HCT116 (cell line): ENCODE results near the gene TLE6. TPM values are rescaled to one million over a fixed set of nuclear protein-coding genes. Genes with fewer than 3 reads are reported as not detected.

ENCODE experiments used
- ATAC-seq: fragments of 200-7000 bp; cut with Tn5 transposase; 2 replicates; pipeline ENCODE4 v1.9.1; 2020; ENCODE audit warnings: mild to moderate bottlenecking, moderate library complexity
- BruUV-seq: library from RNA; stranded (reverse); fragments of 400-500 nt; replicated peaks from 2 replicates; lab custom pipeline; 2021; lab: Mats Ljungman, UMichigan
- CTCF ChIA-PET: fragments of 300-600 bp; sonication (Branson Sonifier 250); formaldehyde crosslinking; loops from one replicate; lab custom pipeline; 2021; ENCODE audit warnings: antibody characterized with exemption; lab: Charles Lee
- POLR2A ChIA-PET: fragments of 300-600, 350-600 bp; sonication (Branson Sonifier 250); formaldehyde crosslinking; loops from one replicate; lab custom pipeline; 2021; ENCODE audit warnings: antibody characterized with exemption; lab: Charles Lee
- RAD21 ChIA-PET, 2 experiments: fragments of 300-600 bp; sonication (Branson Sonifier 250); formaldehyde crosslinking; loops; one replicate each; lab custom pipeline; 2023; ENCODE audit warnings: low total read pairs in 2 of 2; ENCODE audit not compliant: uncharacterized antibody in 2 of 2, unreplicated experiment in 2 of 2, low non-redundant PET in 1 of 2; lab: Charles Lee
- DNase-seq: peaks from one replicate; pipeline ENCODE4 v3.0.0-alpha.2; 2010; ENCODE audit warnings: low read depth, low spot score
- H2AFZ ChIP-seq: fragments of 200-600 bp; shearing (Covaris generic), sonication (generic); 2 replicates; pipeline ENCODE4 v1.6.1; 2017; ENCODE audit warnings: low read depth, mixed run types, mixed read lengths, antibody characterized with exemption, low read length; ENCODE audit not compliant: poor library complexity, severe bottlenecking
- H3K27ac ChIP-seq: 2 replicates; pipeline ENCODE4 v1.5.1; 2012; ENCODE audit warnings: low read depth, low read length
- H3K27me3 ChIP-seq: fragments of 200-600 bp; sonication (generic); 2 replicates; pipeline ENCODE4 v1.6.1; 2016; ENCODE audit warnings: mixed run types, low read length, mixed read lengths; ENCODE audit not compliant: insufficient read depth
- H3K36me3 ChIP-seq, 2 experiments: fragments of 200-500 bp in 1 of 2; fragments of 200-600 bp in 1 of 2; sonication (Bioruptor generic) in 1 of 2; sonication (generic) in 1 of 2; 2 replicates each; pipeline versions ENCODE4 v1.5.1 to v1.6.1; 2014 to 2016; ENCODE audit warnings: low read length in 2 of 2, inconsistent platforms in 1 of 2, mixed read lengths in 1 of 2, mixed run types in 1 of 2; ENCODE audit not compliant: insufficient read depth in 2 of 2, control insufficient read depth in 1 of 2
- H3K4me1 ChIP-seq, 2 experiments: fragments of 200-600 bp in 1 of 2; sonication (generic) in 1 of 2; 2 replicates each; pipeline versions ENCODE4 v1.5.1 to v1.6.1; 2012 to 2017; ENCODE audit warnings: low read length in 2 of 2, inconsistent platforms in 1 of 2, mild to moderate bottlenecking in 1 of 2, mixed read lengths in 1 of 2, mixed run types in 1 of 2, moderate library complexity in 1 of 2; ENCODE audit not compliant: insufficient read depth in 2 of 2, control insufficient read depth in 1 of 2
- H3K4me2 ChIP-seq: fragments of 200-600 bp; sonication (generic); 2 replicates; pipeline ENCODE4 v1.6.1; 2017; ENCODE audit warnings: mixed run types, low read length, mixed read lengths
- H3K4me3 ChIP-seq, 2 experiments: fragments of 200-600 bp in 1 of 2; sonication (generic) in 1 of 2; replicated peaks in 1 of 2; 2 replicates each; pipeline ENCODE4 v1.5.1; 2011 to 2016; ENCODE audit warnings: low read length in 2 of 2, control low read depth in 1 of 2, low read depth in 1 of 2, mild to moderate bottlenecking in 1 of 2, mixed read lengths in 1 of 2, mixed run types in 1 of 2
- H3K79me2 ChIP-seq: fragments of 200-600 bp; sonication (generic); 2 replicates; pipeline ENCODE4 v1.6.1; 2017; ENCODE audit warnings: mild to moderate bottlenecking, mixed run types, low read length, moderate library complexity, mixed read lengths; ENCODE audit not compliant: insufficient read depth
- H3K9ac ChIP-seq: fragments of 200-600 bp; sonication (generic); 2 replicates; pipeline ENCODE4 v1.6.1; 2016; ENCODE audit warnings: low read length, mixed read lengths
- H3K9me2 ChIP-seq: fragments of 200-600 bp; sonication (generic), shearing (Covaris generic); 2 replicates; pipeline ENCODE4 v1.6.1; 2017; ENCODE audit warnings: mixed run types, mild to moderate bottlenecking, moderate library complexity; ENCODE audit not compliant: insufficient read depth
- H3K9me3 ChIP-seq, 2 experiments: fragments of 200-500 bp in 1 of 2; fragments of 200-600 bp in 1 of 2; sonication (Bioruptor generic) in 1 of 2; sonication (generic) in 1 of 2; 2 replicates each; pipeline ENCODE4 v1.6.1; 2014 to 2017; ENCODE audit warnings: low read length in 2 of 2, mixed read lengths in 2 of 2, inconsistent platforms in 1 of 2, low read depth in 1 of 2, mild to moderate bottlenecking in 1 of 2, mixed run types in 1 of 2, moderate library complexity in 1 of 2; ENCODE audit not compliant: control insufficient read depth in 1 of 2, insufficient read depth in 1 of 2
- H4K20me1 ChIP-seq: fragments of 200-600 bp; sonication (generic), shearing (Covaris generic); 2 replicates; pipeline ENCODE4 v1.6.1; 2017; ENCODE audit warnings: mixed run types, mild to moderate bottlenecking, moderate library complexity; ENCODE audit not compliant: insufficient read depth
- ATF3 ChIP-seq: IDR thresholded peaks from 2 replicates; pipeline ENCODE4 v1.6.1; 2012
- ELF1 ChIP-seq: IDR thresholded peaks from 2 replicates; pipeline ENCODE4 v1.6.1; 2012; ENCODE audit warnings: low read depth, borderline replicate concordance
- EZH2 ChIP-seq: fragments of 200-600 bp; sonication (generic); IDR thresholded peaks from 2 replicates; pipeline ENCODE4 v1.6.1; 2017; ENCODE audit warnings: antibody characterized with exemption, mixed run types
- EZH2phosphoT487 ChIP-seq: fragments of 200-600 bp; IDR thresholded peaks from 2 replicates; pipeline ENCODE4 v1.6.1; 2018; ENCODE audit warnings: antibody characterized with exemption, borderline replicate concordance
- JUND ChIP-seq: IDR thresholded peaks from 2 replicates; pipeline ENCODE4 v1.6.1; 2012
- RAD21 ChIP-seq: IDR thresholded peaks from 2 replicates; pipeline ENCODE4 v1.6.1; 2012; ENCODE audit warnings: low read depth, mild to moderate bottlenecking
- REST ChIP-seq: IDR thresholded peaks from 2 replicates; pipeline ENCODE4 v1.6.1; 2012; ENCODE audit warnings: low read depth
- SIN3A ChIP-seq: IDR thresholded peaks from 2 replicates; pipeline ENCODE4 v1.6.1; 2012; ENCODE audit warnings: low read depth
- TCF7L2 ChIP-seq: IDR thresholded peaks from 2 replicates; pipeline ENCODE4 v1.7.0; 2011; ENCODE audit warnings: borderline replicate concordance, inconsistent platforms; ENCODE audit not compliant: insufficient read depth, insufficient read length; ENCODE audit errors: extremely low read depth
- YY1 ChIP-seq: IDR thresholded peaks from 2 replicates; pipeline ENCODE4 v1.6.1; 2011; ENCODE audit warnings: low read length, low read depth, moderate library complexity, mild to moderate bottlenecking; ENCODE audit not compliant: insufficient replicate concordance; ENCODE audit errors: extremely low read depth
- ZBTB33 ChIP-seq: IDR thresholded peaks from 2 replicates; pipeline ENCODE4 v1.6.1; 2011; ENCODE audit warnings: mild to moderate bottlenecking, low read length, moderate library complexity; ENCODE audit not compliant: insufficient replicate concordance; ENCODE audit errors: extremely low read depth
- ZNF274 ChIP-seq: fragments of 200-500 bp; sonication (Bioruptor generic); IDR thresholded peaks from 2 replicates; pipeline ENCODE4 v1.6.1; 2014; ENCODE audit warnings: mild to moderate bottlenecking, low read depth, low read length, inconsistent platforms
- intact Hi-C: fragments of 100-400 bp; cut with micrococcal nuclease; formaldehyde crosslinking; loops from 2 replicates; pipeline ENCODE4 v1.10.0; 2022
- total RNA-seq: library from RNA; stranded (reverse); gene quantifications from one replicate; pipeline ENCODE4 v1.2.1, GENCODE V29; 2021; ENCODE audit not compliant: unreplicated experiment

The TLE6 gene
- total RNA-seq, 1 experiment from 2014 or later, result 10.9 TPM

- TF ChIP-seq REST (no peak), YY1 (no peak), EZH2 (no peak), ATF3 (no peak), TCF7L2 (no peak), EZH2phosphoT487 (no peak)
Measured at GRCh38 chr19:3027981-3028304, 50.6 kb downstream of the TLE6 start (continued).

- no TSS peak for BruUV-seq
- Histone ChIP-seq H3K9me3 (no peaks in the 10 kb centered on the region), H3K27me3 (no peaks in the 10 kb centered on the region; the same call in 1 of the 2 replicates), H3K4me2 (peak overlapping the region; percentile 79), H3K36me3 (no peaks in the 10 kb centered on the region), H3K9ac (peak overlapping the region; percentile 65), H3K27ac (peak overlapping the region; percentile 51; the same call in 1 of the 2 replicates), H3K4me1 (peaks cover 0 to 19% of the 10 kb centered on the region in 2 experiments; a peak in 2 of 4 replicates)
- ChIA-PET RAD21 (no interaction called here), POLR2A (no interaction called here), CTCF (interaction anchor here (1.5 kb wide), 1 partner anchor 8 kb away, joined by 4 read pairs; no protein-coding TSS in a partner anchor)
- no peak for DNase-seq
- TF ChIP-seq ZBTB33, result no peak
- TF ChIP-seq YY1, result no peak
- no peak for TF ChIP-seq RAD21
- no peak for TF ChIP-seq JUND
- TF ChIP-seq ZNF274, result no peak
- no peak for TF ChIP-seq SIN3A
- TF ChIP-seq ELF1, result no peak
- TF ChIP-seq, all 23 proteins: peak for 0
- no peaks in the 10 kb centered on the region for H3K79me2 ChIP-seq
- H2AFZ ChIP-seq, result no peak overlapping the region
- no peaks in the 10 kb centered on the region for H4K20me1 ChIP-seq
- ATAC-seq, result peak; percentile 38
- intact Hi-C loops, result no loop called here
- H3K4me3 ChIP-seq, result peak overlapping the region; percentile 64 to 71
- no peaks in the 10 kb centered on the region for H3K9me2 ChIP-seq
Measured at GRCh38 chr19:3028305-3029064, 51.1 kb downstream of the TLE6 start.
